Omental fat pad (tissue), 4 donors: ENCODE measurements around the gene TTC28. TPM values are rescaled to one million over a fixed set of nuclear protein-coding genes. Genes with fewer than 3 reads are reported as not detected.
"Not testable (repeated sequence)": the region's sequence is repeated elsewhere in the genome, so short reads cannot be mapped to it uniquely, and the experiment has no call there.

Experiments
- ATAC-seq: fragments of 150-250 bp; one replicate; pipeline ENCODE4 v1.9.1; 2016; ENCODE audit warnings: mild to moderate bottlenecking, moderate library complexity; ENCODE audit not compliant: low FRiP score
- DNase-seq: peaks from one replicate; pipeline ENCODE4 v3.0.0-alpha.2; 2019; ENCODE audit warnings: low spot score
- CTCF ChIP-seq, 3 donors: fragments of 450-650 bp; IDR thresholded peaks; one replicate each; pipeline ENCODE4 v1.5.1; 2016 to 2017; ENCODE audit warnings: antibody characterized with exemption in 3 of 3, mild to moderate bottlenecking in 3 of 3, moderate library complexity in 2 of 3
- total RNA-seq, 4 donors: library from RNA; depleted of rRNA; stranded (reverse); fragments of >200 nt; gene quantifications; one replicate each; pipeline ENCODE4 v1.1.0, GENCODE V29; 2016

Gene TTC28
- total RNA-seq, 4 donors from 2014 or later: 28.6 to 103 (median 50.6) TPM

GRCh38 chr22:28582806-28583205, 96.8 kb downstream of the TTC28 start:
- no peak for TF ChIP-seq CTCF (IDR thresholded peaks at IDR 0.05)
- ATAC-seq: no peak
- DNase-seq: no peak

GRCh38 chr22:28581016-28581415, 98.6 kb downstream of the TTC28 start:
- ATAC-seq: no peak
- TF ChIP-seq CTCF (IDR thresholded peaks at IDR 0.05): no peak

GRCh38 chr22:28576162-28576561, 103.5 kb downstream of the TTC28 start:
- no peak for TF ChIP-seq CTCF (IDR thresholded peaks at IDR 0.05)
- ATAC-seq (no peak), DNase-seq (no peak)

More at GRCh38 chr22:28581016-28581415, 98.6 kb downstream of the TTC28 start:
- DNase-seq: no peak

GRCh38 chr22:28574159-28574788, 105.4 kb downstream of the TTC28 start:
- no peak for ATAC-seq
- no peak for TF ChIP-seq CTCF (IDR thresholded peaks at IDR 0.05)
- no peak for DNase-seq

GRCh38 chr22:28570696-28571373, 108.8 kb downstream of the TTC28 start:
- ATAC-seq (no peak), DNase-seq (no peak)
- no peak for TF ChIP-seq CTCF (IDR thresholded peaks at IDR 0.05)

GRCh38 chr22:28568974-28569373, 110.7 kb downstream of the TTC28 start:
- ATAC-seq, DNase-seq: not testable (repeated sequence)

GRCh38 chr22:28568099-28568498, 111.5 kb downstream of the TTC28 start:
- no peak for TF ChIP-seq CTCF (IDR thresholded peaks at IDR 0.05)

GRCh38 chr22:28566920-28567499, 112.6 kb downstream of the TTC28 start:
- DNase-seq, ATAC-seq: not testable (repeated sequence)

More at GRCh38 chr22:28568099-28568498, 111.5 kb downstream of the TTC28 start:
- no peak for ATAC-seq
- no peak for DNase-seq
